Tibial artery (tissue), 4 donors: Measurements from ENCODE around the gene SIL1.

Source experiments
- DNase-seq, 2 donors: peaks; one replicate each; pipeline ENCODE4 v3.0.0-alpha.2; 2019
- H3K27ac ChIP-seq, 2 donors: fragments of 200-600 bp; sonication (generic) in 1 of 2; 1 replicate in 1 of 2; 2 replicates in 1 of 2; pipeline ENCODE4 v1.5.1; 2018 to 2019; ENCODE audit warnings: mild to moderate bottlenecking in 1 of 2
- H3K27me3 ChIP-seq, 2 donors: fragments of 200-600 bp; sonication (generic) in 1 of 2; one replicate each; pipeline versions ENCODE4 v1.5.1 to v1.6.0; 2016 to 2019
- H3K36me3 ChIP-seq, 3 donors: fragments of 200-600 bp; sonication (generic) in 2 of 3; one replicate each; pipeline ENCODE4 v1.5.1; 2016 to 2019; ENCODE audit warnings: mild to moderate bottlenecking in 2 of 3
- H3K4me1 ChIP-seq, 4 donors: fragments of 200-600 bp; sonication (generic) in 2 of 4; 1 replicate in 3 of 4; 2 replicates in 1 of 4; pipeline ENCODE4 v1.5.1; 2016 to 2019
- H3K4me3 ChIP-seq, 2 donors: fragments of 200-600 bp; sonication (generic) in 1 of 2; 1 replicate in 1 of 2; 2 replicates in 1 of 2; pipeline ENCODE4 v1.5.1; 2018 to 2019; ENCODE audit warnings: mild to moderate bottlenecking in 2 of 2
- H3K9me3 ChIP-seq, 3 donors: fragments of 200-600 bp; sonication (generic) in 1 of 3; one replicate each; pipeline ENCODE4 v1.5.1; 2016 to 2019
- intact Hi-C: fragments of 100-400 bp; cut with DNase I; formaldehyde crosslinking; loops from one replicate; pipeline ENCODE4 v1.15.0; 2023; ENCODE audit warnings: low total_unique reads
- TF ChIP-seq, protein P1 (sequence below), 2 experiments: fragments of 200-600 bp in 1 of 2; fragments of 450-650 bp in 1 of 2; IDR thresholded peaks; one replicate each; pipeline ENCODE4 v1.5.1; 2017 to 2019; ENCODE audit warnings: antibody characterized with exemption in 2 of 2, mild to moderate bottlenecking in 1 of 2, moderate library complexity in 1 of 2

SIL1 gene

DNA sequence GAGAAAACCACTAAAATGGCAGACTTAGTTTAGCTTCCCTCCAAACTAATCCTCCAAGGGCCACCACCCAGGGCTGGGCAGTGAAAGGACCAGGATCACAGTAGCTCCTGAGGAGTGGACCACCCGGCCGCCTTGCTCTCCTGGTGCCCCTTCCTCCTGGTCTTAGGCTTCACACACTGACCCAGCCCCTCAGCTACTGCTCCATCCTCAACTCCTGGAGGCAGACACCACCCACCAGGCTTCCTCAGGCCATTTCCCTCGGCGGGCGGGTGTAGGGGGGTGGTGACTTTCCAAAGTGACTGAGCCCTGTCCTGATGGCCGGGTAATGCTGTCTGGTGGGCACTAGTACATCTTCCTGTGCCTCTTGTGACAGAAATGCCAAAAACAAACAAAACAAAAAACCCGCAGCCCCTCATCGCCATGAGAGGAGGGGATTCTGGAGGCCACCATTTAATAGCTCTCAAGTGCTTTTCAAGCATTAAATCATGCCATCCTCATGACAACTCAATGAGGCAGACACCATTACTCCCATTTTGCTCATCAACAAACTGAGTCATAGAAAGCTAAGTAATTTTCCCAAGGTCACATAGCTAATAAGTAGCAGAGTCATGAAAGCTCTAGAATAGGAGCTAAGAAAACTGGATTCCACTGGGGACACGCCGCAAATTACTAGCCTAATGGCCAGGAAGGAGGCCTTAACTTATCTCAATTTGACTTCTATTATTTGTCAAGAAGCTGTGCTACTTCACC is 231.8 kb downstream of the SIL1 start:
- peak in 1 of 2 donors; percentile 38 for DNase-seq

DNA sequence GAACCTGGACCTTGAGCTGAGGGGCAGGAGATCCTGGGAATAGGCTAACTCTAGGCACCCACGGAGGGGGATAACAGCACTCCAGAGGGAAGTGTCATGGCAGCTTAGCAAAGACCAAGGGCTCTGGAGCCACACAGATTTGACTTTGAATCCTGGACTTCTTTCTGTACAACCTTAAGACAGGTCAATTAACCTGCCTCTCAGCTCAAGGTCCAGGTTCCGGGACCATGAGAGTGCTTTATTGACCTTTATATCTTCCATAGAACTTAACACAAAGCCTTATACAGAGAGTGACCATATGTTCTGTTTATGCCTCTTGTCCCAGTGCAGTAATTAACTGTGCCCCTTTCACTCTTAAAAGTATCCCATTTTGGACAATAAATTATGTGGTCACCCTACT is 232.5 kb downstream of the SIL1 start:
- H3K4me3 ChIP-seq = no peak overlapping the region
- intact Hi-C loops = no loop called here
- H3K36me3 ChIP-seq = no peaks in the 10 kb centered on the region
- DNase-seq = peak in 1 of 2 donors; percentile 3
- H3K9me3 ChIP-seq = no peaks in the 10 kb centered on the region
- H3K4me1 ChIP-seq = peaks cover 0 to 3% (median under 1%) of the 10 kb centered on the region in 4 donors
- TF ChIP-seq, protein P1, sequence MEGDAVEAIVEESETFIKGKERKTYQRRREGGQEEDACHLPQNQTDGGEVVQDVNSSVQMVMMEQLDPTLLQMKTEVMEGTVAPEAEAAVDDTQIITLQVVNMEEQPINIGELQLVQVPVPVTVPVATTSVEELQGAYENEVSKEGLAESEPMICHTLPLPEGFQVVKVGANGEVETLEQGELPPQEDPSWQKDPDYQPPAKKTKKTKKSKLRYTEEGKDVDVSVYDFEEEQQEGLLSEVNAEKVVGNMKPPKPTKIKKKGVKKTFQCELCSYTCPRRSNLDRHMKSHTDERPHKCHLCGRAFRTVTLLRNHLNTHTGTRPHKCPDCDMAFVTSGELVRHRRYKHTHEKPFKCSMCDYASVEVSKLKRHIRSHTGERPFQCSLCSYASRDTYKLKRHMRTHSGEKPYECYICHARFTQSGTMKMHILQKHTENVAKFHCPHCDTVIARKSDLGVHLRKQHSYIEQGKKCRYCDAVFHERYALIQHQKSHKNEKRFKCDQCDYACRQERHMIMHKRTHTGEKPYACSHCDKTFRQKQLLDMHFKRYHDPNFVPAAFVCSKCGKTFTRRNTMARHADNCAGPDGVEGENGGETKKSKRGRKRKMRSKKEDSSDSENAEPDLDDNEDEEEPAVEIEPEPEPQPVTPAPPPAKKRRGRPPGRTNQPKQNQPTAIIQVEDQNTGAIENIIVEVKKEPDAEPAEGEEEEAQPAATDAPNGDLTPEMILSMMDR (IDR thresholded peaks at IDR 0.05) = no peak
- no peak overlapping the region for H3K27ac ChIP-seq
- H3K27me3 ChIP-seq = no peaks in the 10 kb centered on the region

More for the DNA sequence above, 231.8 kb downstream of the SIL1 start:
- Histone ChIP-seq H3K9me3 (no peaks in the 10 kb centered on the region), H3K36me3 (no peaks in the 10 kb centered on the region), H3K27ac (no peak overlapping the region), H3K4me1 (peaks cover 0 to 11% (median 4%) of the 10 kb centered on the region in 4 donors), H3K4me3 (no peak overlapping the region), H3K27me3 (no peaks in the 10 kb centered on the region)
- intact Hi-C loops = no loop called here
- TF ChIP-seq, protein P1 (IDR thresholded peaks at IDR 0.05) = no peak

DNA sequence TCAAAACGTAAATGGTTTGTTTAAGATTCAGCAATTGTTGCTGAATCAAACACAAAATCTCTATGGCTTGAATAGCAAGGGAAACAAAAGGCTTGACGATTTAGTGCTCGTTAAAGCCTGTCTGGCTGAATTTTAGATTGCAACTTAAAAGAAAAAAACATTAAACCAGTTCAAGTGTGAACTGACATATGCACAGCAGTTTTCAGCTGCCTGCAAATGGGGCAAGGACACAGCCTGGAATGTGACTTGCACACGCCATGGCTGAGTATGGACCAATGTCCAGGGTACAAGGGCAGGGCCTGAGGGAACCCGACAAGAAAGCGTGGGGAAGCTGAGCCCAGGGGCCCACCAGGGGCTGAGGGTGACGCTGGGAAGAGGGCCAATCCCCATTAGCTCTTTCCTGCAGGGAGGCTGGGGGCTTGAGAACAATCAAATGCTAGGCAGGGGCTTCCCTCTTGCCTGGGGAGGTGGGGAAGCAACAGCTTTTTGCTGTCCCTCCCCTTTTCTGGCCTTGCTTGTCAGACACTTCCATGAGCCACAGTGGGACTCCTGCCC is 233.4 kb downstream of the SIL1 start:
- no peak overlapping the region for H3K27ac ChIP-seq
- H3K36me3 ChIP-seq = no peaks in the 10 kb centered on the region
- no peaks in the 10 kb centered on the region for H3K4me1 ChIP-seq
- no peaks in the 10 kb centered on the region for H3K9me3 ChIP-seq
- no peaks in the 10 kb centered on the region for H3K27me3 ChIP-seq
- intact Hi-C loops = no loop called here
- peak in 1 of 2 donors; percentile 16 for DNase-seq
- TF ChIP-seq, protein P1 (IDR thresholded peaks at IDR 0.05) = no peak
- H3K4me3 ChIP-seq = no peak overlapping the region

DNA sequence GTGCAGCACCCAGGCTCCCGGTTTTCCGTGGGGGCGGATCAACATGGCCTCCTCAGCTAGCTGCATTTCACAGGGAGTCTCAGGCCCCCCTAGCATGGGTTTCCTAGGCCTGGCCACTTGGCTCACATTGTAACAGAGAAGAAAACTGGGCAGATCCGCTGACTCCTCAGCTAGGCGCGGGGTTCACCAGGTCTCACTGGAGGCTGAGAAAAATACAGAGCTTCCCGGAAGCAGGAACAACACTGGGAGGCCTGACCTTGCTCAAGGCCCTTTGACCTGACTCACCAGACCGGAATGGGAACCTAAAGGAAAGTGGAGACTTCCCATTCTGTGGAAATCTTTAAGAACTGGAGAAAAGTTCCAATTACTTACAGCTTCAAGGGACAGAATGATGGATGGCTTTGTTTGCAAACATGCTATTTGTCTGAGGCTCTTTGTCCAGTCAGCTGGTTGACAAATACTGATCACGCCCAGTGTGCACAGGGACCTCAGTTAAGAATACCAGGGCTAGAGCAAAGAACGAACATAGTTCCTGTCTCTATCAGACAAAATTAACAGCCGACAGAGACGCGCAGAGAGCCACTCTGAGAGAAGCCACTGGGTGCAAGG is 234.3 kb downstream of the SIL1 start:
- TF ChIP-seq, protein P1 (IDR thresholded peaks at IDR 0.05) = no peak
- no peaks in the 10 kb centered on the region for H3K27me3 ChIP-seq
- H3K36me3 ChIP-seq = no peaks in the 10 kb centered on the region
- DNase-seq = peak in 1 of 2 donors; percentile 5
- no peak overlapping the region for H3K27ac ChIP-seq
- no peaks in the 10 kb centered on the region for H3K9me3 ChIP-seq
- no peak overlapping the region for H3K4me3 ChIP-seq
- intact Hi-C loops = no loop called here
- no peaks in the 10 kb centered on the region for H3K4me1 ChIP-seq

DNA sequence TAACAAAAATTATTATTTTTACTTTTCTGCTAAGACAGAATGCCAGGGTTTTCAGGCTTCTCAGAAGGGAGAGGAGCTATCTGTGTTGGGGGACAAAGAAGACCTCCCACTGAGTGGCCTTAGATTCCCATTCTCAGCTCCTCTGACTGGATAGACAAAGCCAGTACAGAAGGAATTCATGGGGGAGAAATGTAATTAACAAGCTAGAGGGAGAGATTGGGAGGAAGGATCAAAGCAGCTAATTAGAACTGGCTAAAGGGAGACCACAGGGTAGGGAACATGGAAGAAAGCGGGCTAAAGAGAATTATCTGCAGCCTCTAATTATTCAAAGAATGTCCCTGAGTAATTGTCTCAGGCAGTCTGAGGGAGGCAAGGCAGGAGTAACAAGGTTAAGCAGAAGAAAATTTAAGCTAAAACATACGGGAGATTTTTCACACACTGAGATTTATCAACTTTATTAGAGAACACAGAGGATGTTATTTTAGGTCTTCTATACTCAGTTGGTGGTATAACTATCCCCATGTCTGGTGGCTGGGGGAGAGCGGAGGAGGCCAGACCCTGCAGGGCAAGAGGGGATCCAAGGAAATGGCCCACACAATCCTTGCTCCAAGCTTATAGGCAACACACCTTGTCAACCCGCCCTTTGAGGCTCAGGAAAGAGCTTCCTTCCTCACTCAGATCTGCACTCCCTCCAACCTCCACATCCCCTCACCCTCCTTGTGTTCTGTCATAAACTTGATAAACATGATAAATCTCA is 235.4 kb downstream of the SIL1 start:
- no peaks in the 10 kb centered on the region for H3K4me1 ChIP-seq
- no peaks in the 10 kb centered on the region for H3K9me3 ChIP-seq
- H3K27me3 ChIP-seq = no peaks in the 10 kb centered on the region
- DNase-seq = peak in 1 of 2 donors; percentile 1
- TF ChIP-seq, protein P1 (IDR thresholded peaks at IDR 0.05) = no peak
- H3K27ac ChIP-seq = no peak overlapping the region
- no peak overlapping the region for H3K4me3 ChIP-seq
- intact Hi-C loops = no loop called here
- no peaks in the 10 kb centered on the region for H3K36me3 ChIP-seq
